HEK293 (cell line): Measurements from ENCODE around the gene CEP76.
A peak's percentile ranks its signal among the peaks of the same experiment; 100 is the strongest.

Experiments
- CTCF ChIA-PET: fragments of 350-600 bp; formaldehyde crosslinking; extraction: SDS; loops from one replicate; lab custom pipeline; 2021; ENCODE audit warnings: antibody characterized with exemption; lab: Yijun Ruan, JAX
- POLR2A ChIA-PET: fragments of 300-600 bp; formaldehyde crosslinking; extraction: SDS; loops from one replicate; lab custom pipeline; 2020; ENCODE audit warnings: antibody characterized with exemption, inconsistent platforms; lab: Yijun Ruan, JAX
- H3K27ac ChIP-seq: fragments of 200-500 bp; sonication (Bioruptor generic); 2 replicates; pipeline ENCODE4 v1.5.1; 2014; ENCODE audit warnings: low read depth, low read length, control low read depth, inconsistent platforms; ENCODE audit errors: extremely low read depth
- H3K36me3 ChIP-seq, 2 experiments: fragments of 200-500 bp in 1 of 2; sonication (Bioruptor generic) in 1 of 2; 1 replicate in 1 of 2; 2 replicates in 1 of 2; pipeline ENCODE4 v1.5.1; 2014 to 2017; ENCODE audit warnings: inconsistent platforms in 2 of 2, low read length in 2 of 2; ENCODE audit not compliant: control insufficient read depth in 2 of 2, insufficient read depth in 1 of 2
- H3K4me1 ChIP-seq: fragments of 200-500 bp; sonication (Bioruptor generic); 2 replicates; pipeline ENCODE4 v1.5.1; 2014; ENCODE audit warnings: mild to moderate bottlenecking, low read length, inconsistent platforms; ENCODE audit not compliant: control insufficient read depth, insufficient read depth
- H3K4me3 ChIP-seq: 2 replicates; pipeline ENCODE4 v1.5.1; 2011; ENCODE audit warnings: low read depth, mild to moderate bottlenecking, control low read depth, low read length, moderate library complexity
- H3K9me3 ChIP-seq: fragments of 200-500 bp; sonication (Bioruptor generic); 2 replicates; pipeline ENCODE4 v1.5.1; 2014; ENCODE audit warnings: low read depth, low read length, inconsistent platforms; ENCODE audit not compliant: control insufficient read depth, insufficient read depth
- ATF2 ChIP-seq: fragments of 450-650 bp; formaldehyde crosslinking; IDR thresholded peaks from 2 replicates; pipeline ENCODE4 v1.5.1; 2016; ENCODE audit warnings: missing biosample characterization, missing genetic modification characterization, low read depth
- EGR2 ChIP-seq: fragments of 450-650 bp; formaldehyde crosslinking; IDR thresholded peaks from 2 replicates; pipeline ENCODE4 v1.5.1; 2016; ENCODE audit warnings: low read depth, missing biosample characterization, missing genetic modification characterization
- KLF8 ChIP-seq: fragments of 450-650 bp; formaldehyde crosslinking; IDR thresholded peaks from 2 replicates; pipeline ENCODE4 v1.5.1; 2016; ENCODE audit warnings: missing biosample characterization, missing genetic modification characterization
- PRDM10 ChIP-seq: fragments of 450-650 bp; formaldehyde crosslinking; IDR thresholded peaks from 2 replicates; pipeline ENCODE4 v1.5.1; 2016; ENCODE audit warnings: missing biosample characterization, missing genetic modification characterization
- SP7 ChIP-seq: fragments of 450-650 bp; formaldehyde crosslinking; IDR thresholded peaks from 2 replicates; pipeline ENCODE4 v1.5.1; 2016; ENCODE audit warnings: missing biosample characterization, missing genetic modification characterization
- WT1 ChIP-seq: fragments of 450-650 bp; formaldehyde crosslinking; IDR thresholded peaks from 2 replicates; pipeline ENCODE4 v1.5.1; 2016; ENCODE audit warnings: missing biosample characterization, missing genetic modification characterization
- YY2 ChIP-seq: fragments of 450-650 bp; formaldehyde crosslinking; IDR thresholded peaks from 2 replicates; pipeline ENCODE4 v1.5.1; 2016; ENCODE audit warnings: missing biosample characterization, missing genetic modification characterization
- ZFP37 ChIP-seq: fragments of 450-650 bp; formaldehyde crosslinking; IDR thresholded peaks from 2 replicates; pipeline ENCODE4 v1.5.1; 2016; ENCODE audit warnings: missing biosample characterization, missing genetic modification characterization
- ZNF18 ChIP-seq: fragments of 450-650 bp; formaldehyde crosslinking; IDR thresholded peaks from 2 replicates; pipeline ENCODE4 v1.5.1; 2016; ENCODE audit warnings: missing biosample characterization, missing genetic modification characterization
- ZNF223 ChIP-seq: fragments of 450-650 bp; formaldehyde crosslinking; IDR thresholded peaks from 2 replicates; pipeline ENCODE4 v1.5.1; 2016; ENCODE audit warnings: missing biosample characterization, missing genetic modification characterization
- ZNF24 ChIP-seq: fragments of 450-650 bp; formaldehyde crosslinking; IDR thresholded peaks from 2 replicates; pipeline ENCODE4 v1.5.1; 2016; ENCODE audit warnings: missing biosample characterization, missing genetic modification characterization
- ZNF621 ChIP-seq: fragments of 450-650 bp; formaldehyde crosslinking; IDR thresholded peaks from 2 replicates; pipeline ENCODE4 v1.5.1; 2017; ENCODE audit warnings: missing biosample characterization, missing genetic modification characterization
- ZNF664 ChIP-seq: fragments of 450-650 bp; formaldehyde crosslinking; IDR thresholded peaks from 2 replicates; pipeline ENCODE4 v1.5.1; 2016; ENCODE audit warnings: missing biosample characterization, missing genetic modification characterization
- ZNF76 ChIP-seq: fragments of 450-650 bp; formaldehyde crosslinking; IDR thresholded peaks from 2 replicates; pipeline ENCODE4; 2016; ENCODE audit warnings: low read depth, missing biosample characterization, missing genetic modification characterization, borderline replicate concordance
- ZNF777 ChIP-seq: fragments of 450-650 bp; formaldehyde crosslinking; IDR thresholded peaks from 2 replicates; pipeline ENCODE4 v1.5.1; 2017; ENCODE audit warnings: missing biosample characterization, missing genetic modification characterization, borderline replicate concordance
- ZSCAN5A ChIP-seq: fragments of 450-650 bp; formaldehyde crosslinking; IDR thresholded peaks from 2 replicates; pipeline ENCODE4 v1.5.1; 2016; ENCODE audit warnings: missing biosample characterization, missing genetic modification characterization

The CEP76 gene

GRCh38 chr18:12645751-12646203, 56.7 kb downstream of the CEP76 start (continued):
- TF ChIP-seq PRDM10 (no peak), ZNF664 (tag by site-specific recombination) (no peak), KLF8 (tag by site-specific recombination) (no peak), ZNF24 (tag by site-specific recombination) (no peak), WT1 (no peak), SP7 (tag by site-specific recombination) (peak; percentile 55), ZSCAN5A (no peak), ZNF76 (tag by site-specific recombination) (no peak), ZNF621 (tag by site-specific recombination) (no peak), ZNF777 (tag by site-specific recombination) (no peak), EGR2 (tag by site-specific recombination) (peak; percentile 86), ZNF18 (no peak), ZFP37 (tag by site-specific recombination) (no peak)
- TF ChIP-seq, all 188 proteins: peak for 6

GRCh38 chr18:12645254-12645653, 57.3 kb downstream of the CEP76 start:
- no peak overlapping the region for H3K4me3 ChIP-seq
- POLR2A ChIA-PET = no interaction called here
- CTCF ChIA-PET = interaction anchor here (0.6 to 1.3 kb wide), 4 partner anchors 41 to 514 kb away, joined by 3 to 4 read pairs (median 4); no protein-coding TSS in a partner anchor
- peaks cover 11% of the 10 kb centered on the region for H3K4me1 ChIP-seq
- TF ChIP-seq ATF2 (tag by site-specific recombination) (no peak), ZNF223 (tag by site-specific recombination) (no peak), YY2 (peak; percentile 23; the same call in 1 of the 2 replicates), ZNF76 (tag by site-specific recombination) (no peak)
- TF ChIP-seq, all 188 proteins: peak for 1
- Histone ChIP-seq H3K36me3 (peaks cover 11 to 15% of the 10 kb centered on the region in 2 experiments; a peak in 2 of 3 replicates), H3K9me3 (no peaks in the 10 kb centered on the region), H3K27ac (no peak overlapping the region)
